Keratinocyte (primary cell): ENCODE data around the gene CACNA2D4.

Source experiments
- EZH2 ChIP-seq: IDR thresholded peaks from one replicate; pipeline ENCODE4 v1.6.1; 2012; ENCODE audit warnings: inconsistent platforms, mild to moderate bottlenecking, low read length, moderate library complexity
- TF ChIP-seq, protein P1 (sequence below), 3 experiments: IDR thresholded peaks in 1 of 3; conservative IDR thresholded peaks in 1 of 3; optimal IDR thresholded peaks in 1 of 3; 2 replicates in 2 of 3; 3 replicates in 1 of 3; pipeline versions ENCODE3 to v1.5.1; 2011; ENCODE audit warnings: low read length in 3 of 3, mild to moderate bottlenecking in 3 of 3, moderate library complexity in 2 of 3, control low read depth in 1 of 3, inconsistent platforms in 1 of 3; ENCODE audit not compliant: insufficient read depth in 2 of 3; ENCODE audit errors: extremely low read depth in 1 of 3

DNA sequence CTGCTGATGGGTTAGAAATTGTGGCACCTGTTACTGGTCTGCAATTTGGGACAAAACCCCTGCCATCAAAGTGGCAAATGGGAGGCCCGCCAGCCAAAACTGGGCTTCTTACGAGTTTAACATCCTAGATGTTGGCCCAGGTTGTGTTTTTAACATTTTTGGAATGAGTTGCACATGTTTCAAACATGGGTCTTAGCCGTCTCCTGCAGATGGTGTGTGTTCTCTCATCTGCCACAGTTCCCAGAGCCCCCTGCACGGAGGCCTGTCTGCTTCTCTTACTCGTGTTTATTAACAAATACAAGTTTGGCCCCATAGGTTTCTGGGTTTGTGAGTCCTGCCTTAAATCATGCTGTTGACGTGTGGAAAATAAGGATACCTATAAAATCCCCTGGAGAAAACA, 46.5 kb downstream of the CACNA2D4 start:
- no peak for TF ChIP-seq EZH2
- TF ChIP-seq, protein P1, sequence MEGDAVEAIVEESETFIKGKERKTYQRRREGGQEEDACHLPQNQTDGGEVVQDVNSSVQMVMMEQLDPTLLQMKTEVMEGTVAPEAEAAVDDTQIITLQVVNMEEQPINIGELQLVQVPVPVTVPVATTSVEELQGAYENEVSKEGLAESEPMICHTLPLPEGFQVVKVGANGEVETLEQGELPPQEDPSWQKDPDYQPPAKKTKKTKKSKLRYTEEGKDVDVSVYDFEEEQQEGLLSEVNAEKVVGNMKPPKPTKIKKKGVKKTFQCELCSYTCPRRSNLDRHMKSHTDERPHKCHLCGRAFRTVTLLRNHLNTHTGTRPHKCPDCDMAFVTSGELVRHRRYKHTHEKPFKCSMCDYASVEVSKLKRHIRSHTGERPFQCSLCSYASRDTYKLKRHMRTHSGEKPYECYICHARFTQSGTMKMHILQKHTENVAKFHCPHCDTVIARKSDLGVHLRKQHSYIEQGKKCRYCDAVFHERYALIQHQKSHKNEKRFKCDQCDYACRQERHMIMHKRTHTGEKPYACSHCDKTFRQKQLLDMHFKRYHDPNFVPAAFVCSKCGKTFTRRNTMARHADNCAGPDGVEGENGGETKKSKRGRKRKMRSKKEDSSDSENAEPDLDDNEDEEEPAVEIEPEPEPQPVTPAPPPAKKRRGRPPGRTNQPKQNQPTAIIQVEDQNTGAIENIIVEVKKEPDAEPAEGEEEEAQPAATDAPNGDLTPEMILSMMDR (optimal IDR thresholded peaks at IDR 0.05 in 1 of 3, IDR thresholded peaks at IDR 0.05 in 1 of 3, conservative IDR thresholded peaks at IDR 0.05 in 1 of 3; ENCODE audit: extremely low read depth in 1 of 3, insufficient read depth in 2 of 3, low read length in 3 of 3), result no peak
